Measurements from ENCODE around the gene TMEM63A.

The TMEM63A gene

DNA sequence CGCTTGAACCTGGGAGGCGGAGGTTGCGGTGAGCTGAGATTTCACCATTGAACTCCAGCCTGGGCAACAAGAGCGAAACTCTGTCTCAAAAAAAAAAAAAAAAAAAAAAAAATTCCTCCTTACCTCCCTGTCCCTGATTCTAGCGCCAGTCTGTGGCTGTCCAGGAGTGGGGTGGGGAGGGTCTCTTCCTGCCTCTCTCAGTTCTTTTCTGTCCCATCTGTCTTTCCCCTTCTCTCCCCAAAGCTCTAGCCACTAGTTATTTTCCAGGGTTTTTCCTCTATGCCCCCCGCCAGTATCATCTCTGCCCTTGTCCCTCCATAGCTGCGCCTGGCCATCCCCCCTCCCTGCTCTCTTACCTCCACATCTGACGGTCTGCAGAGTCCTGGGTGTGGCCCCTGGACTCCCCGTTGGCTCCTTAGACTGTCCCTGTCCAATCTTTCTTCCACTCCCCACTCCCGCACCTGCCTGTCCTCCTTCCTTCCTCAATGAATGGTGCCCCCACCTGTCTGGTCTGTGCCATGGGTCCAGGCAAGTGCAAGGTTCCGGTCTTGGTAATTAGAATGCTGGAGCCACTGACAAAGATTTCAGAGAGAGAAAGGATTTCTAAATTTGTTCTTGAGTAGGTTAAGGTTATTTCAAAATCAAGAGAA, 1.6 kb upstream of the TMEM63A start:
- DNase-seq, result no peak

DNA sequence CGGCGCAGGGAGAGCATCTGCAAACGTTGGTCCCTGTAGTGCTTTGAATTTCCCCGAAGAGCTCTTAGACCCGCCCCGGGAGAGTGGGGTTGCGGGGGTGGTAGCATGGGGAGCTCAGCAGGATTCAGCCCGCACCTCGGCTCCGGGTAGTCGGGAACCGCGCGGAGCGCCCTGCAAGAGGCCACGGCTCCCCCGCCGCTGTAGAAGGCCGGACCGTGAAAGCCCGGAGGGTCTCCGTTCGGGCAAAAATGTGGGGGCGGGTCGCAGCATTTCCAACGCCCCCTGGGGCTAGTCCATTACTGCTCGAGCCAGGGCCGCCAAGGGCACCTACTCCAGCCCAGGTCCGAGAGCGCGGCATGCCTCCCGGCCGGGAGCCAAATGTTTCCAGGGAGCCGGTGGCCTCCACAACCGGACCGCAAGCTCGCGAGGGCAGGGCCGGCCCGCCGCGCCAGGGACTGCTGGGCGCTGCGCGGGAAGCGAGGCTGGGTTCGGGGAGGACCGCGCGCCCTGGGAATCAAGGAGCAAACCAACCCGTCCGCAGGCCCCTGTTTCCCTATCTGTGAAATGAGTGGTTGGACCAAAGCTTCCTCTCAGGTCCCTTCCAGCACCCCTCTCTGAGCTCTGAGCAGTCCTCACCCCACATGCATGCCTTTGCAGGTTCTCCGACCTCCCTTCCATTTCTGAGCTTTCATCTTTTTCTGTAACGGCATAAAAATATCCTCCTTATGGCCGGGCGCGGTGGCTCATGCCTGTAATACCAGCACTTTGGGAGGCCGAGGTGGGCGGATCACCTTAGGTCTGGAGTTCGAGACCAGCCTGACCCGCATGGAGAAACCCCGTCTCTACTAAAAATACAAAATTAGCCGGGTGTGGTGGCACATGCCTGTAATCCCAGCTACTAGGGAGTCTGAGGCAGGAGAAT, 775 bp upstream of the TMEM63A start:
- DNase-seq, result no peak

DNA sequence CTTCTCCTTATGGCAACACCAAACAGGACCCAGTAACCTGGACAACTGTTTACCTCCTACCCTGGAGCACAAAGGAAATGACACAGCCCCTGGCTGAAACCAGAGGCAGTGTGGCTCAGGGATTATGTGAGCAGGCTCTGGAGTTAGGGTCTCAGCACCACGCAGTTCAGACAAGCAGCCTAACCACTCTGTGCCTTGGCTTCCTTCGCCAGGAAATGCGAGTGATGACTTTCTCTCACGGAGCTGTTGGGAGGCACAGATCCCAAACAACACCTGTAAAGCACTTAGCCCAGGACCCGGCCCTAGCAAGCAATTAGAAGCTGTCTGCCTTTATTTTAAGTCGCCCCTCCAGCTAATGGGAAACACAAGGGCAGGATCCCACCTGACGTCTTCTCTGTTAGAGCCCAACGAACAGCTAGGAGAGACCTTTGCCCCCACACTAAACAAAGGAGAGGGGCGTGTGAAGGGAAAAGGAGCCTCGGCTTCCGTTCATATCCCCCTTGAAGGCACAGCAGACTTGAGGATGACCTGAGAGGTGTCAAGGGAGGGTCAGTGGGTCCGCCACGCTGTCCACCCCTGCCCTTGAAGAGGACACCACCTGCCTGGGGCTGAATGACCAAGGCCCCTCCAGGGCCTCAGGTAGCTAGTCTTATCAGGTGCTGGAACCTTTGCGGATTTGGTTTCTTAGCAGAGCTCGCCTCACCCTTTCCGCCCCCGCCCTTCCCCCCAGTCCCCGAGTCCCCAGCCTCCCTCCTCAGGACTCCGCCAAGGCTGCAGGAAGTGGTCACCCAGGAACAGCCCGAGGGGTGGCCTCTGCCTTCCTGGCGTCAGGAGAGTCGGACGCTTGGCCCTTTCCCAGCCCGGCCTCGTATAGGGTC, 860 bp downstream of the TMEM63A start:
- no peak for DNase-seq

DNA sequence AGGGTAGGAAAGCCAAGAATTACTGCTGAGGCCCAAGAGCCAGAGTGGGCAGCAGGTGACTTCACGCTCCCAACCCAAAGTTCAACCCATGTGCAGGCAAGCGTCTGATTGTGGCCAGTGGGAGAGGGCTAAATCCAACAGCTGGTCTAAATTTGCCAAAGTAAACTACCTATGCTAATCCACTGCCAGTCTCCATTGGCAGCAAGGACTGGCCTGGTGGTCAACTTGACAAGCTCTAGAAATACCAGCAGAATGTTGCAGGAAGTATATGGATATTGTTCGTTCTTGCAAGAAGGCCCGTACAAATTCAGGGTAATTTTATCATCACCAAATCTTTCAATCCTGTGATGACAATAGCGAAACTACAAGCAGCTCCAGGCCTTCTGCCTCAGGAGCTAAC, 1.5 kb downstream of the TMEM63A start:
- DNase-seq, result no peak

DNA sequence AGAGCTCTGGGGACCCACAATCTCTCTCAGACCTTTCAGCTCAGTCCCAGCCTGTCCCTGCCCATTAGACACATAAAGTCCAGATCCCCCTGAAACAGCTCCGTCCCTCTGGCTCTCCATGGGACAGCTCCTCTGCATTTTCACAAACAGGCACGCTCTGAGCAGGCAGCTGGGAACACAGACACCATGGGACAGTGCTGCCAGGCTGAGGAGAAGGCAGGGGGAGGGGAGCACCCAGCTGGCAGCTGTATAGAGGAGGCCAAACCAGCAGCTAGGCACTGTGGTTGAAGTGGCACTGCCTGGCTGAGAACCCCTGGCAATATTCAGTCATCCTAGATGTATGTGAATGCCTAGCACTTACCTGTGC, 2.0 kb downstream of the TMEM63A start:
- no peak for DNase-seq

DNA sequence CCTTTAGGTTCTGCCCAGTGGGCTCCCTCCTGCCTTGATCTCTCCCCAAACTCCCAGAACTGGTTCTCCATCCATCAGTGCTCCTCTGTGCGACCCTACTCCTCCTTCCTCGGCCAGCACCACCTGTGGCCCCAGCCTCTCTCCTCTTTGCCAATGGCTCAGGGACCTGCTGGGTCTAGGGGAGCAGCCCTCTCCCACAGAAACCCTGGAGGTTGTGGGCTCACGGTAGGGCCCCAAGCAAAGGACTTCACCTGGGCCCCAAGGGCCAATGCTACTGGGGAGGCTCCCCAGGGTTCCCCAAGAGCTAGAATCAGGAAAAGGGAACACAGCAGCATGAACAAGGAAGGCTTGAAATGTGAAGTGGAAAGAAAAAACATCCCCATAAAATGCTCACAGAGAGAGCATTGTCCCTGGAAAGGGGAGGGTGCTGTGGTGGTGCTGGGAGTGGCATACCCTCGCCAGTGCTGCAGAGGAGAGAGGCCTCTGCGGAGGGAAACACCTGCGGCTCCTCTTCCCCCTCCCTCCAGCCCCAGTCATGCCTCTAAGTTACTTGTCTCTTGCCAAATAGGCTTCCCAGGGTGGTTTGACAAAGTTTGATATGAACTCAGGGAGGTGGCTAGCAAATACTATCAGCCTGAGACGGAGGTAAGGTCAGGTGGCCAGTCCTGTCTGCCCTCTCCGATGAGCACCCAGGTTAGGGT, 2.5 kb downstream of the TMEM63A start:
- no peak for DNase-seq

DNA sequence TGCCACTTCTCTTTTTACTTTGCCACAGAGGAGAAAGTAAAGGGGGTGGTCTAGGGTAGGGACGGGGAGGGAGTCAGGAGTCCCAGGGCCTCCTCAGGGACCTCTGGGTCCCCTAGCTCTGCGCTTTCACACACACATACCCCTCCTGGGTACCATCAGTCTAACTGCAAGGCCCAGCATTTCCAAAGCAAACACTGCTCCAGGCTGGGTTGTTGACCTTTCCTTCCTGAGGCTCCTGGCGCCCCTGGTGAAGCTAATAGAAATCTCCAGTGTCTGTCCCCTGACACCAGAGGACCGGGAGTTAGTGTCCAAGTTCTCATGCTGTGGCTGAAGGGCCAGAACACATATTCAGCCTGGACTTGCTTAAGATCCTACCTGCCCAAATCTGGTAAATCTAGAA, 3.9 kb downstream of the TMEM63A start:
- no peak for DNase-seq

DNA sequence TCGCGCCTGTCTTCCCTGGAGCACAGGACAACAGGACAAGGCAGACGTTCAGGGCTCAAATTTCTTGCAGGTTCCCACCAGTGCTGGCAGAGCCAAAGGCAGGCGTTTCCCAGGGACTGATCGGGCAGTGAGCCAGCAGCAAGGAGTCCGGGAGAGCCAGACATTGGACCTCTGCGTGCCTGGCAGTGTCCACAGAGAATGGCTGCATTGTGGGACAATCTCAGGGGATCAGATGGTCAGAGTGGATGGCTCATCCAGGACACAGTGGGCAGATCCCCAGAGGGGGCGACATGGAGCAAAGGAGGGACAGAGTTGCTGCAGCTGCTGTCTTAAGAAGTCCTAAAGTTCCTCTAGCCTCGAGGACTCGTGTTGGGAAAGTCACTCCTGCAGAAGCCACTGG, 4.6 kb downstream of the TMEM63A start:
- DNase-seq, result no peak

DNA sequence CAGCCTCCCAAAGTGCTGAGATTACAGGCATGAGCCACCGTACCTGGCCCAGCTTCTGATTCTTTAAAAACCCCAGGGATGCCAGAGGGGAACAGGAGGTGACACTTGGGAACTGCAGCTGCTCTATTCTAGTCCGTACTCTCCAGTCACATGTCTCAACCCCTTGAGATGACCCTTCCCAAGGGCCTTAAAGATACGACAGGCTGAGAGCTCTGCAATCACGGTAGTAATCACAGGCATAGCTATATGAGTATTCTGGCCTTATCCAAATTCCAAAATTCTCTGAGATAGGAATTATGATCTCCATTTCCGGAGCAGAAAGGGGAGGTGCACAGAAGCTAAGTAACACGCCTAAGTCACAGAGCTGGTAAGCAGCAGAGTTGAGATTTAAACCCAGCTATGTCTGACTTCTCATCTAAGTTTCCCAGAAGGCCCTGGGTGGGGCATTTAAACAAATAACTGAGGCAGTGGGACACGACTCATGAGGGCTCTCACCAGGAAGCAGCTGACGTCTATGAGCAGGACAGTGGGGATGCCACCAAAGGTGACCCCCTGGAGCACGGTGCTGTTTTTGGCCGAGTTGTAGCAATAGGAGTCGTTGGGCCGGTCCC, 5.2 kb downstream of the TMEM63A start:
- no peak for DNase-seq

DNA sequence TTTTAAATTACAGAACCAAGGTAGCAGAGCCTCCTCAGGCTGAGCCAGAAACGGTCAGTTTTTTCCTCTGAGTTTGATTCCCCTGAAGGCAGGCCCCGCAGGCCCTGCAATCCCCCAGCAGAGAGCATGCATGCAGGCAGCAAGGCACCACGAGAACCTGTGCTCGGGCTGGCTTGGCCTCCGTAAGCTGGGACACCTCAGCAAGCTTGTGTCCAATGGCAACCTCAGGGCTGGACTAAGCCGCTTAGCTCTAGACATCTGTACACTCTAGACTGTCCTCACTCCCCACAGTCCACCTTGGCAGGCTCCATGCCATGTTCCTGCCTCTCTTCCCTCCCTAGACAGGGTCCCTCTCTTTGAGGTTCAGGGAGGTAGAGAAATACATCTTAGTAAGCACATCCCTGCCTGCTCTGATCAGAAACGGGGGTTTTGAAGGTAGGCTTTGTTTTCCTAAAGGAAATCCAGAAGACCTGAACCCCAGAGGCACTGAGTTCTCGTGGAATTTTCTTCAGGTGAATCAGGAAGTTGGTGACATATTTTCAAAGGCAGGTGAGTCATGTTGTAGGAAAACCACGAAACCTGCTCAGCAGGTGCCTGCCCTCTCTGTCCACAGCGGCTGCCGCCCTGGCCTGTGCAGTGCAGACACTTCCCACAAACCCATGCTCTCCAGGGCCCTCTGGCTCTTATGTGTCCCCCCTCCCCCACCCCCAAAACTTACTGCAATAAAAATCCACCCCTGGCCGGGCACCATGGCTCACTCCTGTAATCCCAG, 7.0 kb downstream of the TMEM63A start:
- no peak for DNase-seq

DNA sequence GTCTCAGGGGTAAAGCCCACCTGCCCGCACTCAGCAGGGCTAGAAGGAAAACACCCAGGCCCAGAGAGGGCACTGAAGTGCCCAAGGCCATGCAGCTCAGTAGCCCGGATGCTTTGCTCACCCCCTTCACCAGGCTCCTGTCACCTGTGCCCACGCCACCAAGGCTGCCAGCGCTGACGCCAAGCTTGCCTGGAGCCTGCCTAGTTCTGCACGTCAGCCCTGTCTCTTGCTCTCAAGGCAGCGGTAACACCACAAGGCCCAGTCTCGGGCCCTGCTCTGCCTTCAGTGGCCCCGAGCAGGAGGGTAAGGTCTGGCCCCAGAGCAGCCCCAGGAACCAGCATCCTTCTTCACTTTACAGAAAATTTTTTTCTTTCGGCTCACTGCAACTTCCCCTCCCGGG, 7.7 kb downstream of the TMEM63A start:
- no peak for DNase-seq

DNA sequence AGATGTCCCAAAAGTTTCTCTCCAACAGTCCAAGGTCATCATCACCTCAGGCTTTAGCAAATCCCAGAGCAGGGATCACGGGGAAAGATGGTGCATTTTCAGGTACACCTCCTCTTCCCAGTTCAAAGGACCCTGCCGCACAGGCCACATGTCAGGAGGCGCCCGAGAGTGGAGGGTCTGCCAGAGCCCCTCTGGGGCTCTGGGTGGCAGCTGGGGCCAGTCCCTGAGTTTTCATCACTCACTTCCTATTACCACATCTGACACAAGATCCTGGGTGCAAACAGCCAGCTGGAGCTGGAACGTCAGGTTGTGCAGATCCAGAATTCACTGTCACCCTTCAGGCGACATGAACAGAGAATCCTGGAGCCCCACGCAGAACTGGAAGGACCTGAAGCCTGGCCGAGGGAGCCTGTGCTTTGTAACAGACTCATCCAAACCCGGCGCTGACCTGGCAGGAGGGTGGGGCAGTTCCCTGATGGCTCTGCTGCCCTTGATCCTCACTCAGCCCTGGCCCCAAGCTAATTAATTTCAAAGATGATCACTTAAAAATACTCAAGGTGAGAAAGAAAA, 8.8 kb downstream of the TMEM63A start:
- DNase-seq, result no peak

DNA sequence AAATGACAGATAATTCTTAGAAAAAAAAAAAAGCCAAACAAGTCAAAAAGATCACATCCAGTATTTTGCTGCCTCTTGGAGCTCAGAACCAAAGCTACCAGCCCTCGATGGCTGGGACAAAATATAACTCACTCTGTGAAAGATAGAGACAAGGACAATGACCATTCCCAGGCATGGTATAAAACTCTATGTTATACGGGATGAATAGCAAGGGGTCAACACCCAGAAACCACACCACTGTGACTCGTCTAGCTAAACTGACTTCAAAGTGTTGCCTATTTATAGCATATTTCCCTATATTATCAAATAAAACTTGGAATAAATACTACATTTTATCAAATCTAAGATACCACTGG, 10.1 kb downstream of the TMEM63A start:
- DNase-seq, result no peak

DNA sequence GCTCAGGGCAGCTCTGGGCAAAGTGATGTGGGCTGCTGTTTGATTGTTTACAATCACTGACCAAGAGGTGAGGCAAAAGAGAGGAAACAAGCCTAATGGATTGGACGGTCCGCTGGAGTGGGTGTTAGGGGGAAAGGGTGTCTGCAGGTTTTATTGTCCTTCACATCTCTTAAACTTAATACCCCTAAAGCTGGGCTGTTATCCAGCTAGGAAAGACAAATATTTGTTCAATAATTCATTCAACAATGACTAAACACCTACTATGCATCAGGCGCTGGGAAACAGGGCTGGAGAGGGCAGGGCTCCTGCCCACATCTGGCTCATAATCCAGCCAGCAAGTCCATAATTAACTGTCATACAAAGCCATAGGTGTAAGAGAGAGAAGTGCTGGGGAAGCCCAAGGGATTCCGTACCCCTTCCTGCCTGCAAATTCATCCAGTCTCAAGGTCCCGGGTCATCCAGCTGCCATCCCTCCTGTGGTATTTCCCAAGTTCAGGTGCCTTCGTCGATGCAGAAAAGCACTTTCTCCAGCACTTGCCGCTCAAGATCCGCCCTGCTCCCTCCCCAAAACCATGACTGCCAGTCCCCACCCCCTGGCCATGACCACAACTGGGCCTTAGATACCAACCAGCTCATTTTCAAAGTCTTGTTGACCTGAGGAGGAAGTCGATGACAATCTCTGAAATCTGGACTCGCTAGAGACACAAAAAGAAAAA, 10.7 kb downstream of the TMEM63A start:
- peak; percentile 67 for DNase-seq

DNA sequence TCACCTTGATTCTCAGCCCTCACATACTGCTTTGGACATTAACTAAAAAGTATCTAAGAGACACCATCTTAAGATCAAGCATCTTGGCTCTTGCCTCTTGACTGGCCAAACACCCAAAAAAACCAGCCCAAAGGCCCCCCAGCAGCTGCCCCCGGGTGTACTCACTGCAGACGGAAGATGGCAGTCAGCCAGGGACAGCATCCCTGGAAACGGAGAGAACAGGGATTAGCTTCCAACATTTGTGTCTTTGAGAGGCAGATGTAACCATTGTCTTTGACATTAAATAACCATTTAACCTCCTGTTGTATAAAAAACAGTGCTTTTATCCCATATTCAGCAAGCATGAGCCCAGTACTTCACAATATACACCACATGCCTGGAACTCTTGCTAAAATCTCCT, 11.3 kb downstream of the TMEM63A start:
- DNase-seq, result no peak

DNA sequence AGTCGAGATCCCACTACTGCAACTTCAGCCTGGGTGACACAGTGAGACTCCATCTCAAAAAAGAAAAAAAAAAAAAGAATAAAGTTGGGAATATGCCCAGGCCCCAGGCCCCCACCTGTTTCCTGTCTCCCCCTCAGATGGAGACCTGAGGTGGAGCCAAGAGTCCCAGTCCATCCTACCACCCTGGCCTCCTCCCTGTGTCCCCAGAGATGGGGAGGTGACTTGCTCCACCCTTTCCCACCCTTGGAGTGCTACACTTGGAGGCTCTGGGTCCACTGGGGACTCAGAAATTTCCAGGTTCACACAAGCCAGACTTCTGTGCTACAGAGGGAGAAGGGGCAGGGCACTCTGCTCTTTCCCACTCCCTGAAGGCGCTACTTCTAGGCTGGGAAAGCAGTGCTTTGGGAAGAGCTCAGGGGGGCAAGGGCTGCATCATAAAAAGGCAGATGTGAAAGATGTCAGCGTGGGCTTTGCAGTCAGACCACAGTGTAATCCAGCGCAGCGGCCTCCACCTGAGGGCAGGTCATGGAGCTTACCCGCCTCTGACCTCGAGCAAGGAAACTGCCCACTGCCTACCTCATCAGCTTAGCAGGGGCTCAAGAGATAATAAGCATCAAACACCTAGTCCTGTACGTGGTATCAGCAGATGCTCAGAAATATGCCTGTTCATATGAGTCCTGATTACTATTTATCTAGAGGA, 13.4 kb downstream of the TMEM63A start:
- peak; percentile 4 for DNase-seq

DNA sequence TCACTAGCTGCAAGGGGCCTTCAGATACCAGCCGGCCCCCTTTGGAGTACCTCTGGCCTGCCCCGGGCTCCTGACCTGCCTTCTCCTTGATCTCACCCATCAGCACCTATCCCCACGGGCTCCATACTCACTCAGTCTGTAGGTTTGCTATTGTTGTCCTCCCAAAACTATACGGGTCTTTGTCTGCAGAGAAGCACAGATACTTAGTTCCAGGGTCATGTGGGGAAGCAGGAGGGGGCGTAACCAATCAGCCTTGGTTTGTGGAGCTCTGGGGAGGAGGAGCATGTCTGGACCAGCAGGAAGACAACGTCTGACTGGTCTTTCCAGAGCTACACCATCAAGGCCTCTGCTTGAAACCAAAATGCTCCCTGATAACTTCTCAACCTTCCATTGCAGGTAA, 15.2 kb downstream of the TMEM63A start:
- DNase-seq, result no peak

DNA sequence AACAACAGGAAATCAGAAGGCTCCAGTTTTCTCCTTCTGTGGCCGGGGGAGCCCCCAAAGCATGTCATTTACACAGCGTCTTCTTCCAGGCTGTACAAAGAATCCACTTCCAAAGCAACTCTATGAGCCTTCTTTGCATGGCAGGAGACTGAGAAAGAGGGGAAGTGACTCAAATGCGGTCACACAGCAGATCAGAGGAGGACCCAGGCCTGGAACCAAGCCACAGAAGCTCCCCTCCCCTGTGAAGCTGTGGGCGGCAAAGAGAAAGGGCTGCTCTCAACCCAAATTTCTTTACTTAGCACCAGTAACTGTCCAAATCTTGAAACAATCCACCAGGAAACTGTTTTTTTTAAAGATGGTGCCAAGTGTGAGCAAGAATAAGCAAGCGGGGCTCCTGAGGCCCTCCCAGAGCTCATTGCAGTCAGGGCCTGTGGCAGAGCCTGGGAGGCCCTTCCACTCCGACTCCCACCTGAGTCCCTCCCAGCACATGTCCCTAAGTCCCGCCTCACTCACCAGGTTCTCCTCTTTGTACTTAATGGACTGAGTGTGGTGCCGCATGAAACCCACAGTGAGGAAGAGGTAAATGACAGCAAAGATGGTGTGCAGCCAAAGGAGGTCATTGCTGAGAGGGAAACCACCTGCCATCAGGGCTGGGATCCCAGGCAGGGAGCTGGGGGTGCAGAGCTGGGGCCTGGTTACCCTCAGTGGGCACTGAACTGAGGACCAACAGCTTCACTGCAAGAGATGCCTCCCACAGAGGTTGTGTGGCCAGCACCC, 15.9 kb downstream of the TMEM63A start:
- no peak for DNase-seq

DNA sequence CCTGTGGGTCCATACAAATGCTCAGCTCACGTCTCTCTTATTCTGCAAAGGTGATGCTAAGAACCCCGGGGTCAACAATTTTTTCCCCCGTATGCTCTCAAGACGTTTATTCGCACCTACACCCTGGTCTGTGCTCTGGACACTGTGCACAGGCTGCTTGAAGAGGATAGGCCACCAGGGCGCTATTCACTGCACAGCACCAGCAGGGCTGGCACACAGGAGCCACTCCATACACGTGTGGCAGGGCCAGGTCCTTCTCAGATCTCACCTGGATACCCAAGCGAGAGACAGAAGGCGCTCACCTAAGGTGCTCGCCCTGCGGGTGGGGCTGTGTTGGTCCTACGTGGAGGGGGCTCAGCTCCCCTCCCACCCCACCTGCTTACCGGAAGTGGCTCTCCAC, 16.7 kb downstream of the TMEM63A start:
- no peak for DNase-seq

Data from NCI-H1417 treated with DMSO at 0.1 percent for 48 hours (cell line).